ENCODE data around the gene IL1RAPL2.
"Not testable (repeated sequence)": the region's sequence is repeated elsewhere in the genome, so short reads cannot be mapped to it uniquely, and the experiment has no call there.

The IL1RAPL2 gene

GRCh38 chrX:105645667-105646357 is 1079.8 kb downstream of the IL1RAPL2 start:
- DNase-seq, result no peak

- no peak for DNase-seq
Observed at GRCh38 chrX:105646592-105647372, 1080.8 kb downstream of the IL1RAPL2 start.

GRCh38 chrX:105647749-105648148 is 1081.8 kb downstream of the IL1RAPL2 start:
- no peak for DNase-seq

GRCh38 chrX:105648732-105649131 is 1082.7 kb downstream of the IL1RAPL2 start:
- no peak for DNase-seq

- no peak for DNase-seq
Observed at GRCh38 chrX:105650577-105650976, 1084.6 kb downstream of the IL1RAPL2 start.

GRCh38 chrX:105650986-105651385 is 1085.0 kb downstream of the IL1RAPL2 start:
- DNase-seq, result no peak

GRCh38 chrX:105653891-105654290 is 1087.9 kb downstream of the IL1RAPL2 start:
- no peak for DNase-seq

GRCh38 chrX:105658136-105658535 is 1092.1 kb downstream of the IL1RAPL2 start:
- DNase-seq, result no peak

GRCh38 chrX:105662248-105662647 is 1096.2 kb downstream of the IL1RAPL2 start:
- DNase-seq, result no peak

- DNase-seq, result no peak
Observed at GRCh38 chrX:105664243-105664642, 1098.2 kb downstream of the IL1RAPL2 start.

- DNase-seq, result not testable (repeated sequence)
Observed at GRCh38 chrX:105684288-105684687, 1118.3 kb downstream of the IL1RAPL2 start.

- DNase-seq, result no peak
Observed at GRCh38 chrX:105694839-105695238, 1128.8 kb downstream of the IL1RAPL2 start.

- no peak for DNase-seq
Observed at GRCh38 chrX:105695451-105695850, 1129.5 kb downstream of the IL1RAPL2 start.

- no peak for DNase-seq
Observed at GRCh38 chrX:105696870-105697269, 1130.9 kb downstream of the IL1RAPL2 start.

GRCh38 chrX:105697984-105698781 is 1132.2 kb downstream of the IL1RAPL2 start:
- no peak for DNase-seq

- no peak for DNase-seq
Observed at GRCh38 chrX:105700331-105700730, 1134.3 kb downstream of the IL1RAPL2 start.

- no peak for DNase-seq
Observed at GRCh38 chrX:105701310-105702052, 1135.5 kb downstream of the IL1RAPL2 start.

GRCh38 chrX:105703876-105704275 is 1137.9 kb downstream of the IL1RAPL2 start:
- DNase-seq, result no peak

GRCh38 chrX:105706041-105706440 is 1140.0 kb downstream of the IL1RAPL2 start:
- DNase-seq, result no peak

GRCh38 chrX:105711805-105712204 is 1145.8 kb downstream of the IL1RAPL2 start:
- no peak for DNase-seq

GRCh38 chrX:105715746-105716145 is 1149.7 kb downstream of the IL1RAPL2 start:
- DNase-seq, result no peak

GRCh38 chrX:105723966-105724735 is 1158.2 kb downstream of the IL1RAPL2 start:
- DNase-seq, result no peak
